OCI-LY1 (cell line): ENCODE data around the gene TSEN54.

Source experiments
- H2AFZ ChIP-seq: fragments of 200-600 bp; sonication (generic), shearing (Covaris generic); 2 replicates; pipeline ENCODE4 v1.6.0; 2014; ENCODE audit warnings: antibody characterized with exemption, mild to moderate bottlenecking, low read length
- H3F3A ChIP-seq: fragments of 200-600 bp; sonication (generic), shearing (Covaris generic); 2 replicates; pipeline ENCODE4 v1.6.0; 2014; ENCODE audit warnings: mild to moderate bottlenecking, antibody characterized with exemption, low read length, moderate library complexity; ENCODE audit not compliant: insufficient read depth
- H3K27ac ChIP-seq: fragments of 200-600 bp; sonication (generic); 2 replicates; pipeline ENCODE4 v1.5.1; 2014; ENCODE audit warnings: low read length, mixed run types, mild to moderate bottlenecking, low read depth; ENCODE audit not compliant: poor library complexity, severe bottlenecking
- H3K27me3 ChIP-seq: fragments of 200-600 bp; sonication (generic); 2 replicates; pipeline ENCODE4 v1.6.0; 2014; ENCODE audit warnings: antibody characterized with exemption, mild to moderate bottlenecking, low read length, moderate library complexity; ENCODE audit not compliant: insufficient read depth
- H3K36me3 ChIP-seq: fragments of 200-600 bp; sonication (generic); 2 replicates; pipeline ENCODE4 v1.6.1; 2014; ENCODE audit warnings: mild to moderate bottlenecking, antibody characterized with exemption, low read length, moderate library complexity, mixed read lengths; ENCODE audit not compliant: insufficient read depth
- H3K4me1 ChIP-seq: fragments of 200-600 bp; sonication (generic); 2 replicates; pipeline ENCODE4 v1.5.1; 2014; ENCODE audit warnings: mild to moderate bottlenecking, low read length, moderate library complexity; ENCODE audit not compliant: insufficient read depth, severe bottlenecking
- H3K4me2 ChIP-seq: fragments of 200-600 bp; sonication (generic), shearing (Covaris generic); 2 replicates; pipeline ENCODE4 v1.6.1; 2014; ENCODE audit warnings: low read length
- H3K4me3 ChIP-seq: fragments of 200-600 bp; sonication (generic); 2 replicates; pipeline ENCODE4 v1.5.1; 2014; ENCODE audit warnings: low read length, low read depth, mild to moderate bottlenecking, mixed read lengths; ENCODE audit not compliant: poor library complexity, severe bottlenecking
- H3K79me2 ChIP-seq: fragments of 200-600 bp; shearing (Covaris generic); 2 replicates; pipeline ENCODE4 v1.6.1; 2016; ENCODE audit warnings: mixed run types, low read length, mixed read lengths; ENCODE audit not compliant: insufficient read depth
- H3K9ac ChIP-seq: fragments of 200-600 bp; sonication (generic), shearing (Covaris generic); 2 replicates; pipeline ENCODE4 v1.6.1; 2014; ENCODE audit warnings: mild to moderate bottlenecking, low read length, mixed read lengths
- H3K9me2 ChIP-seq: fragments of 200-600 bp; sonication (generic), shearing (Covaris generic); 2 replicates; pipeline ENCODE4 v1.6.1; 2014; ENCODE audit warnings: low read depth, mild to moderate bottlenecking, low read length, mixed read lengths
- H3K9me3 ChIP-seq: fragments of 200-600 bp; shearing (Covaris generic); 2 replicates; pipeline ENCODE4 v1.6.1; 2014; ENCODE audit warnings: low read length, mixed read lengths
- H4K20me1 ChIP-seq: fragments of 200-600 bp; sonication (generic), shearing (Covaris generic); 2 replicates; pipeline ENCODE4 v1.6.0; 2016; ENCODE audit warnings: mild to moderate bottlenecking, low read length; ENCODE audit not compliant: insufficient read depth
- EZH2 ChIP-seq: fragments of 200-600 bp; sonication (generic), shearing (Covaris generic); IDR thresholded peaks from 2 replicates; pipeline ENCODE4 v1.8.0; 2017; ENCODE audit warnings: borderline replicate concordance, mixed run types, mild to moderate bottlenecking, antibody characterized with exemption, low read length, moderate library complexity, mixed read lengths
- TF ChIP-seq, protein P1 (sequence below): fragments of 200-600 bp; sonication (generic), shearing (Covaris generic); IDR thresholded peaks from 2 replicates; pipeline ENCODE4 v1.5.1; 2017; ENCODE audit warnings: mild to moderate bottlenecking, antibody characterized with exemption, low read length, moderate library complexity, mixed read lengths

Gene TSEN54

DNA sequence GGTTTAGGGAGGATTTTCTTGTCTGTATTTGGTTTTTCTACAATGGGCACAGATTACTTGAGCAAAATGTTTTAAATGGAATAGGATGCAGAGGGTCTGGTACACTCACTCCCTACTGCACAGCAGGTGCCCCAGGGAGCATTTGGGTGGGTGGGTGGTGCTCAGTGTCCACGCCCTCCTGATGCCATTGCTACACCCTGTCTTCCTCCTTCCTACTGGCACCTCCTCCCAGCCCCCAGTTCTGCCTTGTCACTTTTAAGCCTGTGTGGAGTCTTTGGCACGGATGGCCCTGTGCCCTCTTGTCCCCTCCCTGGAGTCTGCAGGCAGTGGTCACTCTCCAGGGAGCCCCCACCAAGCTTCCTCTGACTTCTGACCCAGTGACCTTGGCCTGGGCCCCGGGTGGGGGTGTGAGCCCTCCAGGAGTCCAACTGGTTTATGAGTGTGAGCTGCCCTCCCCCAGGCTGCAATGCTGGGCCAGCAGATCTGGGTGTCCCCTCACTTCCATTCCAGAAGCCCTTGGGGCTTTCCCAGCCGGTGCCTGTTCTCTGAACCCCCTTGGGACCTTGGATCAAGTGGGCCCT is 24.7 kb downstream of the TSEN54 start:
- H3K36me3 ChIP-seq = no peaks in the 10 kb centered on the region
- no peaks in the 10 kb centered on the region for H3K79me2 ChIP-seq
- no peak overlapping the region for H3K4me3 ChIP-seq
- H3K4me1 ChIP-seq = no peaks in the 10 kb centered on the region
- H3F3A ChIP-seq = no peaks in the 10 kb centered on the region
- H3K27ac ChIP-seq = no peak overlapping the region
- H3K27me3 ChIP-seq = 0 out of 2 replicates have a peak, but pooled peaks cover 5% of the 10 kb centered on the region
- H3K4me2 ChIP-seq = no peak overlapping the region
- no peak overlapping the region for H3K9ac ChIP-seq
- no peak overlapping the region for H2AFZ ChIP-seq
- no peaks in the 10 kb centered on the region for H3K9me3 ChIP-seq
- no peaks in the 10 kb centered on the region for H4K20me1 ChIP-seq
- no peaks in the 10 kb centered on the region for H3K9me2 ChIP-seq
- no peak for TF ChIP-seq EZH2
- TF ChIP-seq, protein P1, sequence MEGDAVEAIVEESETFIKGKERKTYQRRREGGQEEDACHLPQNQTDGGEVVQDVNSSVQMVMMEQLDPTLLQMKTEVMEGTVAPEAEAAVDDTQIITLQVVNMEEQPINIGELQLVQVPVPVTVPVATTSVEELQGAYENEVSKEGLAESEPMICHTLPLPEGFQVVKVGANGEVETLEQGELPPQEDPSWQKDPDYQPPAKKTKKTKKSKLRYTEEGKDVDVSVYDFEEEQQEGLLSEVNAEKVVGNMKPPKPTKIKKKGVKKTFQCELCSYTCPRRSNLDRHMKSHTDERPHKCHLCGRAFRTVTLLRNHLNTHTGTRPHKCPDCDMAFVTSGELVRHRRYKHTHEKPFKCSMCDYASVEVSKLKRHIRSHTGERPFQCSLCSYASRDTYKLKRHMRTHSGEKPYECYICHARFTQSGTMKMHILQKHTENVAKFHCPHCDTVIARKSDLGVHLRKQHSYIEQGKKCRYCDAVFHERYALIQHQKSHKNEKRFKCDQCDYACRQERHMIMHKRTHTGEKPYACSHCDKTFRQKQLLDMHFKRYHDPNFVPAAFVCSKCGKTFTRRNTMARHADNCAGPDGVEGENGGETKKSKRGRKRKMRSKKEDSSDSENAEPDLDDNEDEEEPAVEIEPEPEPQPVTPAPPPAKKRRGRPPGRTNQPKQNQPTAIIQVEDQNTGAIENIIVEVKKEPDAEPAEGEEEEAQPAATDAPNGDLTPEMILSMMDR = no peak

DNA sequence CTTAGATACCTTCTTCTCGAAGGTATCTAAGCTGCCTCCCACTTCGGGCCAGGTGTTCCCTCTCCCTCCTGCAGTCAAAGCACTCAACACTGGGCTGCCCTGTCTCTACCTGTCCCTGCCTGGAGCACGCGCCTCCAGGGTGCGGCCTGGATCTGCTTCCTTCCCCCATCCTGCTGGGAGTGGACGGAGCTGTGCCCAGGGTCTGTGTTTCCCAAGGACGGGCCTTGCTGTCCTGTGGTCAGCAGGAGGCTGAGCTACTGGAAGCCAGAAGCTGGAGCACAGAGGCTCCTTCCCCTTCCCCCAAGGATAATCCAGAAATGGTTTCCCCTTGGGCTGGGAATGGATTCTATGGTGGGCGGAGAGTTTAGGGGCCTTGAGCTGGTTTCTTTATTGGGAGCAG is 25.9 kb downstream of the TSEN54 start:
- H3K27ac ChIP-seq = no peak overlapping the region
- no peaks in the 10 kb centered on the region for H3K4me1 ChIP-seq
- H3K36me3 ChIP-seq = no peaks in the 10 kb centered on the region
- H2AFZ ChIP-seq = no peak overlapping the region
- H3K4me2 ChIP-seq = no peak overlapping the region
- H3K79me2 ChIP-seq = no peaks in the 10 kb centered on the region
- H3K9ac ChIP-seq = no peak overlapping the region
- TF ChIP-seq, protein P1 = no peak
- TF ChIP-seq EZH2 = no peak
- no peaks in the 10 kb centered on the region for H3K9me3 ChIP-seq
- H4K20me1 ChIP-seq = no peaks in the 10 kb centered on the region
- H3K27me3 ChIP-seq = 0 out of 2 replicates have a peak, but pooled peaks cover 5% of the 10 kb centered on the region
- no peak overlapping the region for H3K4me3 ChIP-seq
- no peaks in the 10 kb centered on the region for H3K9me2 ChIP-seq
- H3F3A ChIP-seq = no peaks in the 10 kb centered on the region

DNA sequence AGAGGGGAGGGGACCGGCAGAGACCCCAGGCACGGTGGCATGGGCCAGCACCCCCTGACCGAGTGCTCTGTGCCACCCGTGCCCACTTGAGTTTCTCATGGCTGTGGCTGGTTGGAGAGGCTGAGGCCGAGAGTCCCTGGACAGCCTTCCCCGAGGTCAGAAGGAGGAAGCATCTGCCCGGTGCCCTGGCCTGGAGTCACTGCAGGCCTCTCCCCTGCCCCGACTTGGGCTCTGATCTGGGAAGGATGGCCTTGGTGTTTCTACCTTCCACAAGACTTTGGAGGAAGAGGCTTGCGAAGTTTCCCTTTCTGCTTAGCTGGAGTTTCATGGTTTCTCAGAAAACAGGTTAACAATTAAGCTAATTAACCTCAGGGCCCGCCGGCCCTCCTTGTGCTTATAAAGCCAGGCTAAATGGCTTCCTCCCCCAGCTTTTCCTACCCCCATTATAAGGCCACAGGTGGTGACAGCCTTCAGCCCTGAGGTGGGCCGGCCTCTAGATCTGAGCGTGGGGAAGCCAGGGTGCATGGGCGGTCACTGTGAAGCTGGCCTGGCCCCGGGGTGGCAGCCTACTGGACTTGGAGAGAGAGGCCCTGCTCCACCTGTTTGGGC is 26.5 kb downstream of the TSEN54 start:
- no peaks in the 10 kb centered on the region for H3F3A ChIP-seq
- no peaks in the 10 kb centered on the region for H3K9me3 ChIP-seq
- H3K4me3 ChIP-seq = no peak overlapping the region
- no peaks in the 10 kb centered on the region for H3K36me3 ChIP-seq
- H4K20me1 ChIP-seq = no peaks in the 10 kb centered on the region
- no peak overlapping the region for H2AFZ ChIP-seq
- H3K79me2 ChIP-seq = no peaks in the 10 kb centered on the region
- H3K4me1 ChIP-seq = no peaks in the 10 kb centered on the region
- no peak overlapping the region for H3K27ac ChIP-seq
- TF ChIP-seq EZH2 = no peak
- TF ChIP-seq, protein P1 = no peak
- H3K27me3 ChIP-seq = 0 out of 2 replicates have a peak, but pooled peaks cover 5% of the 10 kb centered on the region
- H3K9me2 ChIP-seq = no peaks in the 10 kb centered on the region
- no peak overlapping the region for H3K4me2 ChIP-seq
- no peak overlapping the region for H3K9ac ChIP-seq
